B cell (primary cell): ENCODE data around the gene DIABLO. TPM values are rescaled to one million over a fixed set of nuclear protein-coding genes. Genes with fewer than 3 reads are reported as not detected.

Experiments used
- ATAC-seq: fragments of 200-7000 bp; cut with Tn5 transposase; one replicate; pipeline ENCODE4 v1.10.0; 2021; ENCODE audit warnings: low read depth, mild to moderate bottlenecking, moderate number of reproducible peaks, moderate library complexity
- CTCF ChIA-PET: fragments of 350-600 bp; sonication (Branson Sonifier 250); formaldehyde crosslinking; loops from one replicate; lab custom pipeline; 2021; ENCODE audit warnings: antibody characterized with exemption, inconsistent platforms; lab: Charles Lee
- POLR2A ChIA-PET: fragments of 350-600 bp; sonication (Branson Sonifier 250); formaldehyde crosslinking; loops from one replicate; lab custom pipeline; 2021; ENCODE audit warnings: antibody characterized with exemption; lab: Charles Lee
- DNase-seq: peaks from one replicate; pipeline ENCODE4 v3.0.0; 2013
- H2AFZ ChIP-seq: 2 replicates; pipeline ENCODE4 v1.6.1; 2012; ENCODE audit warnings: mild to moderate bottlenecking, low read depth, low read length; ENCODE audit not compliant: insufficient read depth, poor library complexity, severe bottlenecking
- H3K27ac ChIP-seq, 2 donors: 1 replicate in 1 of 2; 2 replicates in 1 of 2; pipeline ENCODE4 v1.5.1; 2012 to 2013; ENCODE audit warnings: low read length in 2 of 2, mild to moderate bottlenecking in 2 of 2, moderate library complexity in 1 of 2
- H3K27me3 ChIP-seq, 4 experiments: fragments of 200-600 bp in 1 of 4; sonication (generic) in 1 of 4; replicated peaks in 1 of 4; 1 replicate in 2 of 4; 2 replicates in 2 of 4; pipeline versions ENCODE4 v1.6.1 to v1.7.0; 2013 to 2016; ENCODE audit warnings: low read length in 3 of 4, mild to moderate bottlenecking in 2 of 4, mixed read lengths in 1 of 4, moderate library complexity in 1 of 4; ENCODE audit not compliant: insufficient read depth in 4 of 4, control insufficient read depth in 3 of 4; ENCODE audit errors: control extremely low read depth in 1 of 4
- H3K36me3 ChIP-seq, 2 experiments: replicated peaks in 1 of 2; 1 replicate in 1 of 2; 2 replicates in 1 of 2; pipeline versions ENCODE4 v1.6.1 to v1.7.1; 2013; ENCODE audit warnings: low read length in 1 of 2; ENCODE audit not compliant: insufficient read depth in 2 of 2, control insufficient read depth in 1 of 2; ENCODE audit errors: control extremely low read depth in 1 of 2, extremely low read depth in 1 of 2
- H3K4me1 ChIP-seq, 2 donors: fragments of 200-600 bp in 1 of 2; sonication (generic) in 1 of 2; 1 replicate in 1 of 2; 2 replicates in 1 of 2; pipeline versions ENCODE4 v1.5.1 to v1.6.1; 2013 to 2017; ENCODE audit warnings: low read length in 2 of 2; ENCODE audit not compliant: control insufficient read depth in 2 of 2, insufficient read depth in 2 of 2
- H3K4me2 ChIP-seq: replicated peaks from 2 replicates; pipeline ENCODE3; 2012; ENCODE audit warnings: mild to moderate bottlenecking, low read depth, low read length; ENCODE audit not compliant: poor library complexity, severe bottlenecking
- H3K4me3 ChIP-seq, 5 experiments: fragments of 200-600 bp in 1 of 5; sonication (generic) in 1 of 5; 1 replicate in 3 of 5; 2 replicates in 2 of 5; pipeline versions ENCODE4 v1.5.1 to v1.7.0; 2011 to 2016; ENCODE audit warnings: low read length in 4 of 5, mild to moderate bottlenecking in 4 of 5, low read depth in 2 of 5, control low read depth in 1 of 5, moderate library complexity in 1 of 5; ENCODE audit not compliant: insufficient read depth in 1 of 5; ENCODE audit errors: control extremely low read depth in 1 of 5, extremely low read depth in 1 of 5
- H3K79me2 ChIP-seq: fragments of 200-600 bp; sonication (generic); one replicate; pipeline ENCODE4 v1.6.0; 2016; ENCODE audit warnings: low read length; ENCODE audit not compliant: control insufficient read depth, insufficient read depth
- H3K9ac ChIP-seq: fragments of 200-600 bp; sonication (generic); 2 replicates; pipeline ENCODE4 v1.6.1; 2017; ENCODE audit warnings: mild to moderate bottlenecking, low read length, moderate library complexity
- H3K9me3 ChIP-seq, 3 donors: one replicate each; pipeline versions ENCODE4 v1.6.1 to v1.7.1; 2013; ENCODE audit warnings: low read length in 2 of 3; ENCODE audit not compliant: control insufficient read depth in 2 of 3, insufficient read depth in 1 of 3; ENCODE audit errors: control extremely low read depth in 1 of 3
- H4K20me1 ChIP-seq: 2 replicates; pipeline ENCODE4 v1.6.0; 2012; ENCODE audit warnings: mild to moderate bottlenecking, low read length; ENCODE audit not compliant: insufficient read depth, control insufficient read depth, poor library complexity, severe bottlenecking
- H3K27ac Mint-ChIP-seq: one replicate; pipeline ENCODE4 v1.8.0; 2021; ENCODE audit warnings: mixed read lengths
- H3K27me3 Mint-ChIP-seq: one replicate; pipeline ENCODE4 v1.8.0; 2021; ENCODE audit warnings: mixed read lengths
- H3K4me1 Mint-ChIP-seq: one replicate; pipeline ENCODE4 v1.8.0; 2021; ENCODE audit warnings: mixed read lengths
- H3K4me3 Mint-ChIP-seq: one replicate; pipeline ENCODE4 v1.8.0; 2021; ENCODE audit warnings: mixed read lengths
- H3K9me3 Mint-ChIP-seq: one replicate; pipeline ENCODE4 v1.8.0; 2022; ENCODE audit warnings: mixed read lengths; ENCODE audit not compliant: insufficient read depth
- EZH2 ChIP-seq: IDR thresholded peaks from 2 replicates; pipeline ENCODE4 v1.6.1; 2012; ENCODE audit warnings: borderline replicate concordance, low read depth, mild to moderate bottlenecking, moderate library complexity, low read length; ENCODE audit not compliant: insufficient read depth, poor library complexity, severe bottlenecking
- WGBS: methylation state at CpG from one replicate; pipeline ENCODE4 v1.1.5; 2013; ENCODE audit warnings: missing lambda C conversion rate; ENCODE audit not compliant: insufficient coverage; 5-methylcytosine and 5-hydroxymethylcytosine counted together
- intact Hi-C: fragments of 100-400 bp; cut with micrococcal nuclease; formaldehyde crosslinking; loops from one replicate; pipeline ENCODE4 v1.10.0; 2022
- polyA minus RNA-seq: library from RNA; depleted of rRNA, polyadenylated mRNA; stranded (reverse); fragments of >200 nt; gene quantifications from 2 replicates; pipeline ENCODE4 v1.2.3, GENCODE V29; 2012
- polyA plus RNA-seq: library from polyadenylated mRNA; depleted of rRNA; stranded (reverse); fragments of >200 nt; gene quantifications from 2 replicates; pipeline ENCODE4 v1.2.3, GENCODE V29; 2012
- total RNA-seq, 2 donors: library from RNA; stranded (reverse); fragments of 120-200 nt in 1 of 2; gene quantifications; 1 replicate in 1 of 2; 2 replicates in 1 of 2; pipeline versions ENCODE4 v1.2.3 to v1.2.4, GENCODE V29; 2013 to 2022
- TF ChIP-seq, protein P1 (sequence below): fragments of 200-600 bp; IDR thresholded peaks from one replicate; pipeline ENCODE4 v1.8.0; 2022; ENCODE audit warnings: antibody characterized with exemption, mild to moderate bottlenecking

Gene DIABLO
- 42.8 and 44.6 TPM in 2 replicates for total RNA-seq
- total RNA-seq (2013), result 42.5 TPM
- polyA plus RNA-seq, result 36.8 and 71.6 TPM in 2 replicates
- 78.5 and 89.3 TPM in 2 replicates for polyA minus RNA-seq

- H3K27me3 Mint-ChIP-seq, result no peaks in the 10 kb centered on the region
- Histone ChIP-seq H3K9ac (peak within 1 kb of the TSS; percentile 99), H3K27ac (peak within 1 kb of the TSS; percentile 94 to 97), H3K9me3 (no peaks in the 10 kb centered on the region), H3K36me3 (peaks cover 0 to 40% of the 10 kb centered on the region in 2 experiments), H3K4me1 (peaks cover 19 to 21% of the 10 kb centered on the region in 2 donors), H3K4me3 (peak within 1 kb of the TSS; percentile 51 to 98 (median 90)), H4K20me1 (peaks cover 25% of the 10 kb centered on the region), H3K4me2 (peak within 1 kb of the TSS; percentile 96), H2AFZ (peak within 1 kb of the TSS; percentile 95), H3K27me3 (no peaks in the 10 kb centered on the region), H3K79me2 (peaks cover 46% of the 10 kb centered on the region)
- CTCF ChIA-PET, result interaction anchor here (0.6 to 1.1 kb wide), 5 partner anchors 59 to 1924 kb away, joined by 3 to 4 read pairs (median 3); partner anchors contain the start of genes CFAP251 and SIRT4
- H3K9me3 Mint-ChIP-seq, result no peaks in the 10 kb centered on the region
- under 1% methylated on average over 72 of the region's 74 CpGs for WGBS
- peaks cover 35% of the 10 kb centered on the region for H3K4me1 Mint-ChIP-seq
- intact Hi-C loops, result loop anchor here (1.0 kb wide), 3 partner anchors 40 to 275 kb away; partner anchors contain the start of genes MLXIP and VPS33A
- peak; percentile 100 for DNase-seq
- H3K27ac Mint-ChIP-seq, result peak within 1 kb of the TSS; percentile 96
- peak within 1 kb of the TSS; percentile 94 for H3K4me3 Mint-ChIP-seq
- POLR2A ChIA-PET, result interaction anchor here (0.5 to 1.6 kb wide), 9 partner anchors 40 to 1934 kb away, joined by 3 to 10 read pairs (median 3); partner anchors contain the start of genes LRRC43, RNU4-2 and VPS33A
- TF ChIP-seq, protein P1, sequence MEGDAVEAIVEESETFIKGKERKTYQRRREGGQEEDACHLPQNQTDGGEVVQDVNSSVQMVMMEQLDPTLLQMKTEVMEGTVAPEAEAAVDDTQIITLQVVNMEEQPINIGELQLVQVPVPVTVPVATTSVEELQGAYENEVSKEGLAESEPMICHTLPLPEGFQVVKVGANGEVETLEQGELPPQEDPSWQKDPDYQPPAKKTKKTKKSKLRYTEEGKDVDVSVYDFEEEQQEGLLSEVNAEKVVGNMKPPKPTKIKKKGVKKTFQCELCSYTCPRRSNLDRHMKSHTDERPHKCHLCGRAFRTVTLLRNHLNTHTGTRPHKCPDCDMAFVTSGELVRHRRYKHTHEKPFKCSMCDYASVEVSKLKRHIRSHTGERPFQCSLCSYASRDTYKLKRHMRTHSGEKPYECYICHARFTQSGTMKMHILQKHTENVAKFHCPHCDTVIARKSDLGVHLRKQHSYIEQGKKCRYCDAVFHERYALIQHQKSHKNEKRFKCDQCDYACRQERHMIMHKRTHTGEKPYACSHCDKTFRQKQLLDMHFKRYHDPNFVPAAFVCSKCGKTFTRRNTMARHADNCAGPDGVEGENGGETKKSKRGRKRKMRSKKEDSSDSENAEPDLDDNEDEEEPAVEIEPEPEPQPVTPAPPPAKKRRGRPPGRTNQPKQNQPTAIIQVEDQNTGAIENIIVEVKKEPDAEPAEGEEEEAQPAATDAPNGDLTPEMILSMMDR, result no peak
- TF ChIP-seq EZH2, result no peak
- peak; percentile 93 for ATAC-seq
Observed at GRCh38 chr12:122225683-122226365, at the start of gene DIABLO. DIABLO (minus strand) TSS chr12:122226052; CDS start chr12:122226014, 38 bp downstream.

DNA sequence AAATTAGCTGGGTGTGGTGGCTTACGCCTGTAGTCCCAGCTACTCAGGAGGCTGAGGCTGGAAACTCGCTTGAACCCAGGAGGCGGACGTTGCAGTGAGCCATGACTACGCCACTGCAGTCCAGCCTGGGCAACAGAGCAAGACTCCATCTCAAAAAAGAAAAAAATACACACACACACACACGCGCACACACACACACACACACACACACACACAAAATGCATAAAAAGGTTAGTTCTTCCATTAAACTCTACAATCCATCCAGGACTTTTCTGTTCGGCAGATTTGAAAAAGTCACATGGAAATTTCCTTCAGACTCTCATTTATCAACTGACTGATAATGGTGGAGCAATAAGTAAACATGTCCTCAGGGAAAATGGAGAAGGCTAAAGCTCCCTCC is 49.6 kb upstream of the DIABLO start:
- H3K27me3 ChIP-seq, result no peaks in the 10 kb centered on the region
- no peak overlapping the region for H3K4me3 Mint-ChIP-seq
- H3K27me3 Mint-ChIP-seq, result no peaks in the 10 kb centered on the region
- H3K9me3 ChIP-seq, result no peaks in the 10 kb centered on the region
- no peaks in the 10 kb centered on the region for H3K79me2 ChIP-seq
- WGBS, result 100% methylated on average over 4 of the region's 8 CpGs
- intact Hi-C loops, result no loop called here
- H3K4me2 ChIP-seq, result no peak overlapping the region
- no peak overlapping the region for H3K27ac Mint-ChIP-seq
- peaks cover 7 to 25% of the 10 kb centered on the region in 2 experiments for H3K36me3 ChIP-seq
- H3K27ac ChIP-seq, result no peak overlapping the region
- POLR2A ChIA-PET, result no interaction called here
- H3K4me3 ChIP-seq, result no peak overlapping the region
- H3K9ac ChIP-seq, result no peak overlapping the region
- no peaks in the 10 kb centered on the region for H4K20me1 ChIP-seq
- H2AFZ ChIP-seq, result no peak overlapping the region
- ATAC-seq (no peak), DNase-seq (no peak)
- no peaks in the 10 kb centered on the region for H3K4me1 ChIP-seq
- H3K9me3 Mint-ChIP-seq, result no peaks in the 10 kb centered on the region
- TF ChIP-seq, protein P1, result no peak
- no peaks in the 10 kb centered on the region for H3K4me1 Mint-ChIP-seq
- CTCF ChIA-PET, result no interaction called here
